ENCODE data around the gene SPON2. TPM values are rescaled to one million over a fixed set of nuclear protein-coding genes. Genes with fewer than 3 reads are reported as not detected.

The SPON2 gene
- polyA plus RNA-seq, 2 of the 4 experiments (the other 2 are of a cell fraction) = 0.12 to 0.54 TPM

GRCh38 chr4:1206299-1207156, 34.1 kb upstream of the SPON2 start:
- no peaks in the 10 kb centered on the region for H3K4me1 ChIP-seq
- H3K9me3 ChIP-seq = no peaks in the 10 kb centered on the region
- FAIRE-seq (no peak), ATAC-seq (no peak), DNase-seq (ENCODE audit: low read depth in 1 of 2, low spot score in 1 of 2) (no peak)
- WGBS (ENCODE audit: missing lambda C conversion rate) = 80% methylated on average over 7 of the region's 21 CpGs
- POLR2A ChIA-PET = no interaction called here
- CTCF ChIA-PET = interaction anchor here (1.1 kb wide), 1 partner anchor 39 kb away, joined by 3 read pairs; no protein-coding TSS in a partner anchor
- no peak for TF ChIP-seq ATOH8 (CRISPR knock-in tag; IDR thresholded peaks at IDR 0.05; ENCODE audit: low read depth)
- TF ChIP-seq NPAS2 (CRISPR knock-in tag; IDR thresholded peaks at IDR 0.05; ENCODE audit: borderline replicate concordance) = no peak
- no peak for TF ChIP-seq ZFP36 (IDR thresholded peaks at IDR 0.05; ENCODE audit: borderline replicate concordance, partially characterized antibody)
- no peak overlapping the region for H3K4me2 ChIP-seq
- H3K4me3 ChIP-seq = no peak overlapping the region
- no peak overlapping the region for H3K27ac ChIP-seq

GRCh38 chr4:1205586-1206298, 33.4 kb upstream of the SPON2 start:
- 100% methylated on average over 1 of the region's 17 CpGs for WGBS (ENCODE audit: missing lambda C conversion rate)
- CTCF ChIA-PET = interaction anchor here (1.1 kb wide), 1 partner anchor 39 kb away, joined by 3 read pairs; no protein-coding TSS in a partner anchor
- no peak overlapping the region for H3K27ac ChIP-seq
- H3K4me1 ChIP-seq = no peaks in the 10 kb centered on the region
- no peaks in the 10 kb centered on the region for H3K9me3 ChIP-seq
- FAIRE-seq = no peak
- POLR2A ChIA-PET = no interaction called here
- DNase-seq (ENCODE audit: low read depth in 1 of 2, low spot score in 1 of 2) = no peak
- no peak overlapping the region for H3K4me3 ChIP-seq
- ATAC-seq = no peak
- TF ChIP-seq RNF2 (IDR thresholded peaks at IDR 0.05; ENCODE audit: borderline replicate concordance, low read depth) = no peak
- no peak for TF ChIP-seq FOSB (CRISPR knock-in tag; IDR thresholded peaks at IDR 0.05)
- no peak for TF ChIP-seq HES2 (IDR thresholded peaks at IDR 0.05)
- TF ChIP-seq MYC (IDR thresholded peaks at IDR 0.05; ENCODE audit: borderline replicate concordance, low read length) = no peak
- TF ChIP-seq USF2 (IDR thresholded peaks at IDR 0.05) = no peak
- no peak for TF ChIP-seq CEBPB (IDR thresholded peaks at IDR 0.05)
- TF ChIP-seq ZNF302 (CRISPR knock-in tag; IDR thresholded peaks at IDR 0.05) = no peak
- no peak for TF ChIP-seq ZFP36 (IDR thresholded peaks at IDR 0.05; ENCODE audit: borderline replicate concordance, partially characterized antibody)
- TF ChIP-seq EP300 (IDR thresholded peaks at IDR 0.05) = no peak
- no peak for TF ChIP-seq EHMT2 (IDR thresholded peaks at IDR 0.05; ENCODE audit: low read depth)
- H3K4me2 ChIP-seq = no peak overlapping the region

GRCh38 chr4:1204828-1205585, 32.6 kb upstream of the SPON2 start:
- ChIA-PET CTCF (interaction anchor here (1.1 kb wide), 1 partner anchor 38 kb away, joined by 3 read pairs; no protein-coding TSS in a partner anchor), POLR2A (no interaction called here)
- TF ChIP-seq BHLHE40 (IDR thresholded peaks at IDR 0.05; ENCODE audit: low read depth, low read length) (no peak), ESRRA (IDR thresholded peaks at IDR 0.05; ENCODE audit: borderline replicate concordance, low read length) (no peak), HEYL (CRISPR knock-in tag; IDR thresholded peaks at IDR 0.05) (no peak), CTCF (IDR thresholded peaks at IDR 0.05) (no peak), CEBPB (IDR thresholded peaks at IDR 0.05) (no peak), ELK1 (IDR thresholded peaks at IDR 0.05; ENCODE audit: low read depth, low read length) (no peak), NPAS2 (CRISPR knock-in tag; IDR thresholded peaks at IDR 0.05; ENCODE audit: borderline replicate concordance) (no peak), KDM5A (IDR thresholded peaks at IDR 0.05) (no peak), FOSB (CRISPR knock-in tag; IDR thresholded peaks at IDR 0.05) (no peak)
- Histone ChIP-seq H3K9me3 (no peaks in the 10 kb centered on the region), H3K4me2 (no peak overlapping the region), H3K27ac (no peak overlapping the region), H3K4me3 (no peak overlapping the region), H3K4me1 (no peaks in the 10 kb centered on the region)
- WGBS (ENCODE audit: missing lambda C conversion rate) = 63% methylated on average over 18 of the region's 25 CpGs
- no peak for FAIRE-seq
- DNase-seq (ENCODE audit: low read depth in 1 of 2, low spot score in 1 of 2) = no peak
- no peak for ATAC-seq

All from A549 (cell line).